HG03565 (cell line): ENCODE results near the gene ZC3H6.
"Not testable (repeated sequence)": the region's sequence is repeated elsewhere in the genome, so short reads cannot be mapped to it uniquely, and the experiment has no call there.

Experiments used
- ATAC-seq: cut with Tn5 transposase; IDR thresholded peaks from one replicate; pipeline ENCODE4 v1.9.1; 2021; ENCODE audit warnings: mild to moderate bottlenecking, moderate library complexity; ENCODE audit not compliant: unreplicated experiment

ZC3H6 gene

GRCh38 chr2:112275887-112276773 lies 733 bp downstream of the ZC3H6 start:
- peak; percentile 31 for ATAC-seq

- ATAC-seq: no peak
Measured at GRCh38 chr2:112276954-112277353, 1.6 kb downstream of the ZC3H6 start.

GRCh38 chr2:112277596-112278220 lies 2.3 kb downstream of the ZC3H6 start:
- ATAC-seq: no peak

GRCh38 chr2:112282066-112282465 lies 6.7 kb downstream of the ZC3H6 start:
- ATAC-seq: not testable (repeated sequence)

- ATAC-seq: not testable (repeated sequence)
Measured at GRCh38 chr2:112283535-112283934, 8.1 kb downstream of the ZC3H6 start.

GRCh38 chr2:112290088-112290487 lies 14.7 kb downstream of the ZC3H6 start:
- no peak for ATAC-seq

- no peak for ATAC-seq
Measured at GRCh38 chr2:112290648-112291047, 15.3 kb downstream of the ZC3H6 start.

GRCh38 chr2:112293636-112294401 lies 18.4 kb downstream of the ZC3H6 start:
- no peak for ATAC-seq

- ATAC-seq: no peak
Measured at GRCh38 chr2:112295407-112296078, 20.1 kb downstream of the ZC3H6 start.

- ATAC-seq: no peak
Measured at GRCh38 chr2:112296407-112296806, 21.0 kb downstream of the ZC3H6 start.

GRCh38 chr2:112301171-112301584 lies 25.8 kb downstream of the ZC3H6 start:
- ATAC-seq: no peak

GRCh38 chr2:112301973-112302372 lies 26.6 kb downstream of the ZC3H6 start:
- no peak for ATAC-seq

GRCh38 chr2:112304298-112304941 lies 29.0 kb downstream of the ZC3H6 start:
- no peak for ATAC-seq

GRCh38 chr2:112305132-112305531 lies 29.7 kb downstream of the ZC3H6 start:
- no peak for ATAC-seq

GRCh38 chr2:112310906-112311305 lies 35.5 kb downstream of the ZC3H6 start:
- ATAC-seq: no peak

- ATAC-seq: no peak
Measured at GRCh38 chr2:112311932-112312331, 36.5 kb downstream of the ZC3H6 start.

GRCh38 chr2:112312821-112313220 lies 37.4 kb downstream of the ZC3H6 start:
- ATAC-seq: no peak

GRCh38 chr2:112314856-112315255 lies 39.5 kb downstream of the ZC3H6 start:
- no peak for ATAC-seq

GRCh38 chr2:112317303-112318158 lies 42.1 kb downstream of the ZC3H6 start:
- ATAC-seq: no peak
